Measurements from ENCODE around the gene SYT7.

DNA sequence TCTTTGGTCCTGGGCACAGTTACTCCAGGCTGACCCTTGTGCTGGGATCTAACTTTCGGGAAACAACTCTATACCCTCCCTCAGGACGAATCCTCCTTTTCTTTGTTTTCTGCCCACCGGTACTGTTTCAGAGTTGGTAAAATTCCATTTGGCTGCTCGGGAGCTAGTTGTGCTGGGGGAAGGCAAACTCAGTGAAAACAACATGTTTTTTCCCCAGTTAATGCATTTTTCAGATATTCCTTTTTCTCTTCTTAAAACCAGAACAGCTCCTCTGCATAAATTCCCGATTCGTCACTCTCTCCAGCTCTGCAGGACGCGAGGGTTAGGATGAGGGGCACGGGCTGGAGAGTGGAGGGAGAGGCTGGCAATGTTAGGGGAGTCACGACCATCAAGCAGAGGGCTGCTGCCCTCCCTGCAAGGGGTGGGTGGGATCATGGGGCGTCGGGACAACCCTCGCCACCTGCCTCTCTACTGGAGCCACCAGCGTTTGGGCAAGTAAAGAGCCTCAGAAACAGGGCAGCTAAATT lies 41.0 kb downstream of the SYT7 start:
- TF ChIP-seq, protein P1, sequence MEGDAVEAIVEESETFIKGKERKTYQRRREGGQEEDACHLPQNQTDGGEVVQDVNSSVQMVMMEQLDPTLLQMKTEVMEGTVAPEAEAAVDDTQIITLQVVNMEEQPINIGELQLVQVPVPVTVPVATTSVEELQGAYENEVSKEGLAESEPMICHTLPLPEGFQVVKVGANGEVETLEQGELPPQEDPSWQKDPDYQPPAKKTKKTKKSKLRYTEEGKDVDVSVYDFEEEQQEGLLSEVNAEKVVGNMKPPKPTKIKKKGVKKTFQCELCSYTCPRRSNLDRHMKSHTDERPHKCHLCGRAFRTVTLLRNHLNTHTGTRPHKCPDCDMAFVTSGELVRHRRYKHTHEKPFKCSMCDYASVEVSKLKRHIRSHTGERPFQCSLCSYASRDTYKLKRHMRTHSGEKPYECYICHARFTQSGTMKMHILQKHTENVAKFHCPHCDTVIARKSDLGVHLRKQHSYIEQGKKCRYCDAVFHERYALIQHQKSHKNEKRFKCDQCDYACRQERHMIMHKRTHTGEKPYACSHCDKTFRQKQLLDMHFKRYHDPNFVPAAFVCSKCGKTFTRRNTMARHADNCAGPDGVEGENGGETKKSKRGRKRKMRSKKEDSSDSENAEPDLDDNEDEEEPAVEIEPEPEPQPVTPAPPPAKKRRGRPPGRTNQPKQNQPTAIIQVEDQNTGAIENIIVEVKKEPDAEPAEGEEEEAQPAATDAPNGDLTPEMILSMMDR (IDR thresholded peaks at IDR 0.05): no peak
- no peak for TF ChIP-seq POLR2AphosphoS5 (IDR thresholded peaks at IDR 0.05)
- no peak for TF ChIP-seq POLR2A (IDR thresholded peaks at IDR 0.05)
- TF ChIP-seq EP300 (IDR thresholded peaks at IDR 0.05): no peak
